GM21360 (cell line): ENCODE results near the gene GMPR.

Source experiments
- ATAC-seq: cut with Tn5 transposase; IDR thresholded peaks from one replicate; pipeline ENCODE4 v1.9.1; 2021; ENCODE audit warnings: mild to moderate bottlenecking, moderate library complexity; ENCODE audit not compliant: unreplicated experiment

The GMPR gene

DNA sequence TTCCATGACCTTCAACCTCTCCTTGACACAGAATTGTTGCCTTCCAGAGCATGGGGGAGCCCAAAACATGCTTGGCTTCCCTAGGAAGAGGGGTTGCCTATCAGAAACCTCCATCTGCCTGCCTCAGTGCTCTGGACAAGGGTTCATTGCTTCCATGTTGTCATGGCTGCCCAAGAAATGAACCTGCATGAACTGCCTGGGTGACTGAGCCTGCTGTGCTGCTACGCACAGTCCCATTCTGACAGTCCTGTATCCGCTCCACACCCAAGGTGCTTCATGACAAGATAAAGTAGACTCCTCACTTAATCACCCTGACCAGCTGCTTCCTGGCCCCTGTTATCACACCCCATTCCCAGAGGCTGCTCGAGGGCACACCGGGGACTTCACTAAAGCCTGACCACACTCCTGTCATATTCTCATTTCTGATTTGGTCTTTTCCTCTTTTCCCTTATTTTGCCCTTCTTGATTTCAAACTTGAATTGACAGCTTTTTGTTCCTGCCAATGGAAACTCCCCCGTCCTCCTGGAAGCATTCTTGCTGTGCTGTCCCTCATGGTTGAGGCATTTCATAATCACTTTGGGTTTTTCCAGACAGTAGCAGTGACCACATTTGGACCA lies 31.9 kb downstream of the GMPR start:
- ATAC-seq, result no peak

DNA sequence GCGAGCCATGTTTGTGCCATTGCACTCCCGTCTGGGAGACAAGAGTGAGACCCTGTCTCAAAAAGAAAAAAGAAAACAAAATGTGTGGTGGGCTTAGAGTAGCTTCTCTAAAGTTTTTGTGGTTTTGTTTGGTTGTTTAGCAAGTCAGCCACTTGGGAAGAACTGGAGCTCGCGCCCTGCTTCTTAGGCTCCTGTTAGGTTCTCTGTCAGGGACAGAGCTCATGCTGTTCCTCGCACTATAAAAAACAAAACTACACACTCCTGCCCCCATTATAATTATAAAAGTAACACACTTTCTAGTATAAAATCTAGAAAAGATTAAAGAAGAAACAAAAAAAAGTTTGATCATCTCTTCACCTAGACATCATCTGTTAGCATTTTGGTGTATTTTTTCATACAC lies 33.0 kb downstream of the GMPR start:
- no peak for ATAC-seq

DNA sequence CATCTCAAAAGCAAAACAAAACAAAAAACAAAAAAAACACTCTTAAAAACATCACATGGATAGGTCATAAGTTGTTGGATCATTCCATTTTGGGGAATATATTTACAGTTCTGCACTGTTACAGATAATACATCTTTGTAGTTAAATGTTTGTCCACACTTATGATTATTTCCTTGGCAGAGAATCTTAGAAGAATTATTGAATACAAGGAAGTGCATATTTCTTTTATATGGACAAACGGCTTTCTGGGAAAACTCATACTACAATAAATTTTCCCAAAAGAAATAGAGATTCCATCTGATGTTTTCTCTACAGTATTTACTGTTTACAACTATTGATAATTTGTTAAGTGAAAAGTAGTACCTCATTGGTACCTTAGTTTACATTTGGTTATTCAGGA lies 33.8 kb downstream of the GMPR start:
- no peak for ATAC-seq

DNA sequence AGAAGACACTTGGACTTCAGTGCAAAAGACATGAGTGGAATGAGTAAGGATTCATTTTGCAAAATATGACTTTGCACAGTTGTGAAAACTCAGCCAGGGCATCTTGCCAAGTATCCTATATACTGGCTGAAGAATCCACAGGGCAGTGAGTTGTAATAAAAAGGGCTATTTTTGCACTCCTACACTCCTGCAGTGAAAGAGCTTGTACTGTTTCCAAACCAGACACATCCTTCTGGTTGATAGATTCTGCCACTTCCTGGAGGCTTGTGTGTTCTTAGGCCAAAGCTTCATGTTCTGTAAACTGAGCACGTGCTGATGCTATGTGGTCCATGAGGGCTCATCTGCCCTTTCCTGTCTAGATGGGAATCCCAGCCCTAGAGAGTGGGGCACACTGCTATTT lies 34.9 kb downstream of the GMPR start:
- no peak for ATAC-seq

DNA sequence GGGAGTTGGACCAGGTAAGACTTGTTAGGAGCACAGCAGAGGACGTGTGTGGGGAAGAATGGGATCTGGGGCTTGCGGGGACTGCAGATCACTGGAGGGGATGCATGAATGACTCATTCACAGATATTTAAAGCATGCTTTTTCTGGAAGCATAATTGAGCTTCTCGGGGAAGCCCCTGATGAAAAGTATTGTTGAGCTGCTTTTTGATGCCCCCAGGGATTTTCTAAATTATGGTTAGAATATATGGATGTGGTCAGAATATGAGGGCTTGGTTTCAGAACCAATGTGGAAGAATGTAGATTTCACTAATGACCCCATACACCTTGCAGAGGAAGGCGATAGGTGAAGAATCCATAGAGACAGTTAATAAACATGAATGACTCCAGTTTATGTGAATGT lies 36.1 kb downstream of the GMPR start:
- ATAC-seq, result no peak

DNA sequence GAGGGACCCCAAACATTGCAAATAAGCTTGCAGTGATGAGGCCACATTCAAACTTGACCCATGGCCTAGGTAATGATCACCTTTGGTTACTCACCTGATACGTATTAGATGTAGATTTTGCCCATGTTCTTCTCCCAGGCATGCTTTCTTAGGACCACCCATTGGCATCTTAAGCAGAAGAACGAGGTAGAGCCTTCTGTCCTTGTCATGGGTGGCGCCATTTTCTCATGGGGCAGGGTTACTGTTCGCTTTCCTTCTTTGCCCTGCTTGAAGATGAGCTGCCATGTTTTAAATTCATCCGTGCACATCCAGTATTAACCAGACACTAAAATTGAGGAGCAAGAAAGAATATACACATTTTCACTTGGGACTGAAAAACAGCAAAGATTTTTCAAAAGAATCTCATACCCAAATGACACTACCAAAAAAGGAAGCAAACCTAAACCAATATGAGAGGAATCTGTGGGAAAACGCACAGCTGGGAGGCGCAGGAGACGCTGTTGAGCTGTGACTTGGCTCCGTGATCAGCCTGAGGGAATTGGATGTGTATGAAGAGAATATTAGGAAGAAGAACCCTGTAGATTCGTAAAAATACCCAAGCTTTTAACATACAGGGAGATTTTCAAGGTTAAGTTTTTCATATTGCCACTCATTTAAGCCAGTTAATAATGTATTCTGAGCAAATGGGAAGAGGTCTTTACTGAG lies 36.6 kb downstream of the GMPR start:
- no peak for ATAC-seq

DNA sequence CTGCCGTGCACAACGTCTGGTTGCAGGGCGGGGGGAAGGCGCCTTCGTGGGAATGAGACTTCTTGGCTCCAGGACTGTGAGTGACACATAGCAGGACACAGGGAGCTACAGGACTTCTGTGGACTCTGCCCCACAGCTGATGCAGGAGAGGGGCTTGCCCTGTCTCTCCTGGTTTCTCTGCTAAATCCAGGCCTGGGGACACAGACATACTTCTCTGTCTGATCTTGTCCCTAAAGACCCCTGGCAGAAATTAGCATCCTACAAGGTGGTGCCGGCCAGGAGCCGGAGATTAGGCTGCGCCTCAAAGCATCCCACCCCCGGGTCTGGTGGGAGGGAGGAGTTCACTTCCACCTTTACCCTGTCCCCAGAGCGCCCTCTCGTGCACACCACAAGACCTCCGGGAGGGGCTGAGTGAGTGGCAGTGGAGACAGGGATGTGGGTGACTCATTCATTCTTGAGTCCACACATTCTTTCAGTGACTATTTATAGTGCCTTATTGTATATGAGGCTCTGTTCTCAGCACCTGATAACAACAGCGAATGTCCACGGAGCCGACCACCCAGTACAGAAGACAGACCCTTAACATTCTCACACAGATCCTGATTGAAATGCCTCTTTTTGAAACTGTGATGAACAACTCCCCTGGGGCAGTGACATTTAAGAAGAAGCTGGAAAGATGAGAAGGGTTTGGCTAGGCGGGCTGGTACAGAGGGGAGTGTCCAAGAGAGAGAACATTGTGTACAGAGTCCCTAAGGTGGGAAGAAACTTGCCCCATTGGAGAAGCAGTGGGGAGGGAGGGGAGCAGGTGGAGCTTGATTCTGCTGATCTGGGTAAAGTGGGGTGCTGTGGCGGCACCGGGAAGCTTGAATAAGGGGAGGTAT lies 39.0 kb downstream of the GMPR start:
- ATAC-seq, result no peak

DNA sequence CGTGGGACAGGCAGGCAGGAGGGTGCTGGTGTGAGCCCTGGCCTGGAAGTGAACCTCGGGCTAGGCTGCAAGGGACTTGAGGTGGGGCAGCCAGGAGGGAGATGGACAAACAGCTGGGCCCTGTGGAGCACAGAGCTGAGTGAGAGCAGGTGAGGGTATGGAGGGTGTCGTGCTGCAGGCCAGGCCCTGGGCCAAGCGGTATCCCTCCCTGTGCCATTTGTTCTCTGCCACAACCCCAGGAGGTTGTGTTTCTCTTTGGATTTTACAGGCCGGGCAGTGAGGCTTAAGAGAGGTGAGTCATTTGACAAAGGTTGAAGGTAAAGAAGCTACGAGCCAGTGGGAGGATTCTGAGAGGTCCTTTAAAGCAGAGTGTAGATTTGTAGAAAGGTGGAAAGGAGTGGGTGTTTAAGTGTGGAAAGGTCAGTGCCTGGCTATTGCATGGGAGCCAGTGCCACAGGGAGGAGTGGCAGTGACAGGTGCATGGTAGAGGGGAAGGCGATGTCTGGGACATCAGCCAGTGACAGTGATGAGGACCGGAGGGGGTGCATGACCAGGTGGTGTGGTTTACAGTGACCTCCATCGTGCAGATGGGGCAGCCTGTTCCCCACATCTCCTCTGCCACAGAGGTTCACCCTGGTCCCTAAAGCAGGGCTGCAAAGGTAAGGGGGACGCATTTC lies 39.8 kb downstream of the GMPR start:
- no peak for ATAC-seq

DNA sequence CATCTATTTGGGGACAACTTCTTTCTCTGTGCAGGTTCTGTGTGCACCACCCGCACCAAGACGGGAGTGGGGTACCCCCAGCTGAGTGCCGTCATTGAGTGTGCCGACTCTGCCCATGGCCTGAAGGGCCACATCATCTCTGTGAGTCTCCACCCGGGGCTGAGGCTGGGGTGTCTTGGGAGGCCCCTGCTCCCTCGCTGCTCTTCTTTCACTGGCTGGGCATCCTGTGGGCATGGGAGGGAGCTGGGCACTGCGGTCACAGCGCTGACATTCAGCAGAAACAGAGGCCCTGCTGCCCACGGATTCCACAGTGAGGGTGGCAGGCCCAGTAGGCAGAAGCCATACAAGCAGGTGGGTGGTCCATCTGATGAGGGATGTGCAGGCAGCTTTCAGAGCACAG lies 40.4 kb downstream of the GMPR start:
- no peak for ATAC-seq

DNA sequence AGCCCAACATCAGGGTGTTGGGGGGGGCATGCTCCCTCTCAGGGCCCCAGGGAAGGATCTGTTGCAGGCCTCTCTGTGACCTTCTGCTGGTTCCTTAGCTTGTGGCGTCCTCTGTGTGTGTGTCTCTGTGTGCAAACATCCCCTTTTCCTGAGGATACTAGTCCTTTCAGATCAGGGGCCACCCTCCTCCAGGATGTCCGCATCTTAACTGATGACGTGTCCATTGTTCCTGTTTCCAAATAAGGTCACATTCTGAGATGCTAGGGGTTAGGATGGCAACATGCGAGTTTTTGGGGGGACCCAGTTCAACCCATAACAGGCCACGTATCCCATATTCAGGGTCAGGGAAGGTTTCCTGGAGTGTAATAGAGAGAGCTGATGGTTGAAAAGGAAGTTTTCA lies 40.9 kb downstream of the GMPR start:
- ATAC-seq, result no peak

DNA sequence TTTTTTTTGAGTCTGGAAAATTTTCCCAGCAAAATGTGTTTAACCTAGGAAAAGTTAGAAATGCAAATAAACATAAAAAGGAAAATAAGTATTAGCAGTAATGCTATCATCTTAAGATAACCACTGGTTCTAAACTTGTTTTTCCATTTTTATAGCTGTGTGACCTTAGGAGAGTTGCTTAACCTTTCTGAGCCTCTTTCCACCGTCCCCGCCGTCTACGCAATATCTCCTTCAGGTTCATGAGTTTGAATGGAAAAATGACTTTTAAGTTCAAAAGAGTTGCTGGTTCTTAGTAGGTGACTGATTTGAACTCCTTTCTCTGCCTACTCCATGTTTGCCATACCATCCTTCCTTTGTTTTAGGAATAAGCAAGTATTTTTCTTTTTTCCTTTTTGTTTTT lies 44.0 kb downstream of the GMPR start:
- ATAC-seq, result no peak

DNA sequence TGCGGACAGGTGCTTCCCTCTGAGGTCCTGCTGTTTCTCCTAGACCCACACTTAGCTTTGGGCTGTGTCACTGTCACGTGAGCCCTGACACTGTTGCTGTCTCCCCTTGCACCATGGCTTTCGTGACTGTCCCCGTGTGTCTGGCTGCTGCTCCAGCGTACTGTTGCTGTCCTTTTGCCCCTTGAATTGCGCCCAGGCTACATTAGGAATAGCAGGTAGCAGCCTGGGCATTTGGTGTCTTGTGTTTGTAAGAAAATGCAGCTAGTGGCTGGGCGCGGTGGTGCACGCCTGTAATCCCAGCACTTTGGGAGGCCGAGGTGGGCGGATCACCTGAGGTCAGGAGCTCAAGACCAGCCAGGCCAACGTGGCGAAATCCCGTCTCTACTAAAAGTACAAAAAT lies 46.1 kb downstream of the GMPR start:
- ATAC-seq, result no peak

DNA sequence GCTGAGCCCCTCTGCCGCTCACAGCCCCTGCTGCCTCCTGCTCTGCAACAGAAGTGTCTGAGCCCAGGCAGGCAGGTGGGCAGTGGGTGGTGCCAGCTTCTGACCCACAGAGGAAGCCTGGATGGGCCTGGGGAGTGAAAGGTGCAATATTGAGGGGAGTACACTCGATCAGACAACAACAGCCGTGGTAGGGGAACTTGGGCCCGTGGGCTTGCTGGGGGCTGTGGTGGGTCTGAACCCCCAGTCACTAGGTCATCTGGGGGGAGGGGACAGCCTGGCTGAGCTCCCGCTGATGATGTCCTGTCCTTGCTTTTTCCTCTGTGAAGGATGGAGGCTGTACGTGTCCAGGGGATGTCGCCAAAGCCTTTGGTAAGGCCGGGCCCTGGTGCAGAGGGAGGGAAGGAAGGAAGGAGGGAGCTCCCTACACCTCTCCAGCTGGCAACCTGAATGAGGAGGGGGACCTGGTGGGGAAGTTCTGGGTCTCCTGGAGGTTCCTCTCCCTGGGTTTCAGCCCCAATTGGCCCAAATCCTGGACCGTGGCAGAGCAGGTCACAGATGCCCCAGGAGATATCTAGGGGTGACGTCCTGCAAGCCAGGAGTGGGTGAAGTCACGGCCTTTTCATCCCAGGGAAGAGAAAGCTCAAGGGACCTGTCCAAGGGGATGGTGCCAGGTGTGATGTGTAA lies 47.2 kb downstream of the GMPR start:
- ATAC-seq, result no peak

DNA sequence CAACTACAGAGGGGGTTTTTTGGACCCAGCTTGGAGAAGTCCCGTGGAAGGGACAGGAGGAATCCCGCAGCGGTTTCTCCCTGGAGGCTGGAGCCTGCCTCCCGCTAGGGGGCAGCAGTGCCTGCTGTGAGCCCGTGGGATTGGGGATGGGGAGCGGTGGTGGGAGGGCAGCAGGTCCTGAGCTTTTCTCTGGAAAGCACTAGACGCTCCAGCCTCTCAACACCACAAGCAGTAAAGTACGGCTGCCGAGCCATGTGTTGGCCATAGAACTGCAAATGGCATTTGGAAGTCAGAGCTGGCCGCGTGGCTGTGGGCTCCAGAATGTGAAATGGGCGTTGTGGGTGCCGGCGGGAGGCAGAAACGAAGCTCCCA lies 47.8 kb downstream of the GMPR start:
- no peak for ATAC-seq

DNA sequence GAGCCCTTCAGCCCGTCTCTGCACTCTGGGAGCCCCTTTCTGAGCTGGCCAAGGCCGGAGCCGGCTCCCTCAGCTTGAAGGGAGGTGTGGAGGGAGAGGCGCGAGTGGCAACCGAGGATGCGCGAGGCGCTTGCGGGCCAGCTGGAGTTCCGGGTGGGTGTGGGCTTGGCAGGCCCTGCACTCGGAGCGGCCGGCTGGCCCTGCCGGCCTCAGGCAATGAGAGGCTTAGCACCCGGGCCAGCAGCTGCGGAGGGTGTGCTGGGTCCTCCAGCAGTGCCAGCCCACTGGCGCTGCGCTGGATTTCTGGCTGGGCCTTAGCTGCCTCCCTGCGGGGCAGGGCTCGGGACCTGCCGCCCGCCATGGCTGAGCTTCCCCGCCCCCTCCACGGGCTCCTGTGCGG lies 49.8 kb downstream of the GMPR start:
- no peak for ATAC-seq

DNA sequence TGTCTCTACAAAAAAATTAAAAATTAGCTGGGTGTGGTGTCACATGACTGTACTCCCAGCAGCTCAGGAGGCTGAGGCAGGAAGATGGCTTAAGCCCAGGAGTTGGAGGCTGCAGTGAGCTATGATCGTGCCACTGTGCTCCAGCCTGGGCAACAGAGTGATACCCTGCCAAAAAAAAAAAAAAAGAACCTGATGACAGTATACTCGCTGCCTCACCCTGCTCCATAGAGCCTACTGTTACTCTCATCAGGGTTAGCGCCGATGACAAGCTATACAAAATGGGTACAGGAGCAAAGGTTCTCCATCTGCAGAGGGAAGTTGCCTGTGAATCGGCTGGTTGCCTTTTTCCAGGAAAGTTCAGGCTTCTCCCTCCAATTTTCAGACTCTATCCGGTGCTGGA lies 53.4 kb downstream of the GMPR start:
- no peak for ATAC-seq

DNA sequence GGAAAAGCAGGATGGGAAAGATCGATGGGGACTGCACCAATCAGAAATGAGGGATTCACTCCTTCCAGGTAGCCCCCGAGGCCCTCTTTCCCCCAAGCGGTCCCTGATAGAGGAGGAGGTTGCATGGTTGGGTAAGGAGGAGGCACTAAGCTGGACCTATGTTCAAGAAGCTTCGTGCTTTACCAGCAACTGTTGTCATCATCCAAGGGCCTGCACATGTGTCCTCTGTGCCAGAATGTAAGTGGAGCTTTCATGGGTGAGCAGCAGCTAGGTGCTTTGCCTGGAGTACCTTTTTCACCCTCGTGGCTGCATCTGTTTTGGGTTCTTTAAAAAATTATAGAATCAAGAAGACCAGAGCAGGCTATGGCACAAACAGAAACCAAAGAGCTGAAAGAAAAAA lies 54.0 kb downstream of the GMPR start:
- ATAC-seq, result no peak

DNA sequence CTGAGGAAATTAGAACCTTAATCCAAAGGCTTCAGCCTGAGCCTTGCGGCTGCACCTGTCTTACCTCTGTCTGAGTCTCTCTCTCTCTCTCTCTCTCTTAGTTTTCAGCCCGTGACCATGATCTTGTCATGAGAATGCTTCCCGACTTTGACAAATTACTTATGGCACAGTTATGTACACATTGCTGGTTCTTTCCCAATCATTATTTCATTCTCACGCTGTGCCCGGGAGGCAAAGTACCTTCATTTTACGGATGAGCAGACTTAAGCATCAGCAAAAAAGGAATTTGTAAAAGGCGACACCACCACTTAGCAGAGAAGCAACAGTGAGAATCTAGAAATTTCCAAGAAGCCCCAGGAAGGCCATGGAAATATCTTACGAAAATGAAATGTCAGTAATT lies 54.6 kb downstream of the GMPR start:
- no peak for ATAC-seq

DNA sequence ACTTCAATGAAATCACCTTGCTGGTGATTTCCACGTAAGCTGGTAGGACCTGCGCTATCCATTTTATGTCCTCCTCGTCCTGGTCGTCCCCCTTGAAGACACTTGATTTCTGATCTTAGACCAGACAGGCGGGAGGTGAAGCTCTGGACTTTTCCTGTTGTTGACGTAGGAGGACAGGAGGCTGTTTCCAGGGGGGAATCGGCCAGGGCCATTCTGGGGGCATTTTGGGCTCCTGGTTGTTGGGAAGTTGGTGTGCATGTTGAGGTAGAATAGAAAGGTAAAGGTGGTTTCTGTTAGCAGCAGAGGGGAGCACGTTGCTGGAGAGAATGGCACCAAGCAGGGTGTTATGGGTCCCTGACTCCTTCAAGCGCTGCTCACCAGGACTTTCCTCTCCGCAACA lies 56.0 kb downstream of the GMPR start:
- ATAC-seq, result no peak

DNA sequence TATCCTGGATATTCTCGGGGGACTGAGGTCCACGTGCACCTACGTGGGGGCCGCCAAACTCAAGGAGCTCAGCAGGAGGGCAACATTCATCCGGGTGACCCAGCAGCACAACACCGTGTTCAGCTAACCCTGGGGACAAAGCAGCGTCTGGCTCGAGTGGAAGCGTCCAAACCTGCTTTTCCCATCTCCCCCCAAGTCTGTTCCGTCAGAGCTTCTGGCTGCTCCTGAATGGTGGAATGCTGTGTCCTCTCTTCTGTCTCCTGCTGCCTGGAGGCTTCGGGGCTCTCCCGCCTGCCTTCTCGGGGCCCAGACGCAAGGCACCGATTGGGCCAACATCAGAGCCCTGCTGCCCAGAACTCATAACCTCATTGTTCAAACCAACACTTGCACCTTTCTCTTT lies 56.7 kb downstream of the GMPR start:
- no peak for ATAC-seq

DNA sequence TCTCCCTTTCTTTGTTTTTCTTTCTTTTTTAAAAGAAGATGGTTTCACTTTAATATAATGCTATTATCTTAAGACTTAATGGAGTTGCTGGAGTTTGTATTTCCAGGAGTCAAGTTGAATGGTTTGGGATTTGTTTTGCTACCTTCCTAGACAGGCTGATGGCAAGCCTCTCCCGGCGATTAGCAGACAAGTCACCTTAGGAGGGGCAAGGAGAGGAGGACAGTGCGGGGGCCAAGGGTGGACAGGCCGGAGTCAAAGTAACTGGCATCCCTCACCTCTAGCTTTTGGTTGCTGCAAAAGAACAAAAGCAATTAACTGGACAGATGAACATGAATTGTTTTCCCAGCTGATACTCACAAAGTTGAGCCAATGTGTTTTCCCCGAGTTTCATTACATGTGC lies 57.1 kb downstream of the GMPR start:
- no peak for ATAC-seq
